Chondrocyte (in vitro differentiated cells): ENCODE results near the gene RSPH1. TPM values are rescaled to one million over a fixed set of nuclear protein-coding genes. Genes with fewer than 3 reads are reported as not detected.

ENCODE experiments used
- DNase-seq: peaks from one replicate; pipeline ENCODE4 v3.0.0; 2021; ENCODE audit warnings: mixed read lengths, low spot score
- H3K27ac Mint-ChIP-seq: one replicate; pipeline ENCODE4 v1.8.0; 2021; ENCODE audit warnings: mild to moderate bottlenecking, moderate library complexity, mixed read lengths; ENCODE audit not compliant: unreplicated experiment
- H3K27me3 Mint-ChIP-seq: 2 replicates; pipeline ENCODE4 v1.8.0; 2021; ENCODE audit warnings: low read depth, mixed read lengths
- H3K36me3 Mint-ChIP-seq: 2 replicates; pipeline ENCODE4 v1.8.0; 2021; ENCODE audit warnings: low read depth, mixed read lengths
- H3K4me1 Mint-ChIP-seq: 2 replicates; pipeline ENCODE4 v1.8.0; 2021; ENCODE audit warnings: low read depth, mild to moderate bottlenecking, mixed read lengths
- H3K4me3 Mint-ChIP-seq: one replicate; pipeline ENCODE4 v1.8.0; 2021; ENCODE audit warnings: mild to moderate bottlenecking, moderate library complexity, mixed read lengths; ENCODE audit not compliant: unreplicated experiment
- H3K9me3 Mint-ChIP-seq: 2 replicates; pipeline ENCODE4 v1.8.0; 2021; ENCODE audit warnings: low read depth, mixed read lengths
- total RNA-seq: library from RNA; stranded (reverse); gene quantifications from 3 replicates; pipeline ENCODE4 v1.2.1, GENCODE V29; 2021
- TF ChIP-seq, protein P1 (sequence below): fragments of 200-600 bp; sonication (generic); IDR thresholded peaks from 2 replicates; pipeline ENCODE4 v1.5.0; 2021; ENCODE audit warnings: antibody characterized with exemption, mild to moderate bottlenecking, moderate library complexity

RSPH1 gene
- total RNA-seq, 1 donor from 2014 or later, result 0.15 TPM

DNA sequence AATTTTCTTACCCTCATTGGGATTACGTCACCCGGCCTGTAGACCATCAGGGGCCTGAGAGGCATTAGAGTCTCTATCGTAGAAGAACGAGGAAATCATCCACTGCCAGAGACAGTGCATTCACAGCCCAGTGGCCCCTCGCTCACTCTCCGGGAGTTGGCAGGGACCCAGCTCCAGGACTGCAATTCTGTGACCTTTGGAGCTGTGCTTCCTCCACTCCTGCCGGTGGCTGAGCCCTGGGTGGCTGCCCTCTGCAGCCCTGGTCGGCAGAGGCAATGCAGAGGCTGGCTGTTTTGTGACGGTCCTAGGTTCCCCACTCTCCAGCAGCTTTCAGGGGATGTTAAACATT, 30.3 kb upstream of the RSPH1 start:
- Mint-ChIP-seq H3K4me1 (peaks cover 20% of the 10 kb centered on the region), H3K27ac (no peak overlapping the region), H3K9me3 (no peaks in the 10 kb centered on the region), H3K4me3 (no peak overlapping the region), H3K36me3 (peaks cover 8% of the 10 kb centered on the region), H3K27me3 (no peaks in the 10 kb centered on the region)
- DNase-seq, result no peak
- TF ChIP-seq, protein P1, sequence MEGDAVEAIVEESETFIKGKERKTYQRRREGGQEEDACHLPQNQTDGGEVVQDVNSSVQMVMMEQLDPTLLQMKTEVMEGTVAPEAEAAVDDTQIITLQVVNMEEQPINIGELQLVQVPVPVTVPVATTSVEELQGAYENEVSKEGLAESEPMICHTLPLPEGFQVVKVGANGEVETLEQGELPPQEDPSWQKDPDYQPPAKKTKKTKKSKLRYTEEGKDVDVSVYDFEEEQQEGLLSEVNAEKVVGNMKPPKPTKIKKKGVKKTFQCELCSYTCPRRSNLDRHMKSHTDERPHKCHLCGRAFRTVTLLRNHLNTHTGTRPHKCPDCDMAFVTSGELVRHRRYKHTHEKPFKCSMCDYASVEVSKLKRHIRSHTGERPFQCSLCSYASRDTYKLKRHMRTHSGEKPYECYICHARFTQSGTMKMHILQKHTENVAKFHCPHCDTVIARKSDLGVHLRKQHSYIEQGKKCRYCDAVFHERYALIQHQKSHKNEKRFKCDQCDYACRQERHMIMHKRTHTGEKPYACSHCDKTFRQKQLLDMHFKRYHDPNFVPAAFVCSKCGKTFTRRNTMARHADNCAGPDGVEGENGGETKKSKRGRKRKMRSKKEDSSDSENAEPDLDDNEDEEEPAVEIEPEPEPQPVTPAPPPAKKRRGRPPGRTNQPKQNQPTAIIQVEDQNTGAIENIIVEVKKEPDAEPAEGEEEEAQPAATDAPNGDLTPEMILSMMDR, result no peak

DNA sequence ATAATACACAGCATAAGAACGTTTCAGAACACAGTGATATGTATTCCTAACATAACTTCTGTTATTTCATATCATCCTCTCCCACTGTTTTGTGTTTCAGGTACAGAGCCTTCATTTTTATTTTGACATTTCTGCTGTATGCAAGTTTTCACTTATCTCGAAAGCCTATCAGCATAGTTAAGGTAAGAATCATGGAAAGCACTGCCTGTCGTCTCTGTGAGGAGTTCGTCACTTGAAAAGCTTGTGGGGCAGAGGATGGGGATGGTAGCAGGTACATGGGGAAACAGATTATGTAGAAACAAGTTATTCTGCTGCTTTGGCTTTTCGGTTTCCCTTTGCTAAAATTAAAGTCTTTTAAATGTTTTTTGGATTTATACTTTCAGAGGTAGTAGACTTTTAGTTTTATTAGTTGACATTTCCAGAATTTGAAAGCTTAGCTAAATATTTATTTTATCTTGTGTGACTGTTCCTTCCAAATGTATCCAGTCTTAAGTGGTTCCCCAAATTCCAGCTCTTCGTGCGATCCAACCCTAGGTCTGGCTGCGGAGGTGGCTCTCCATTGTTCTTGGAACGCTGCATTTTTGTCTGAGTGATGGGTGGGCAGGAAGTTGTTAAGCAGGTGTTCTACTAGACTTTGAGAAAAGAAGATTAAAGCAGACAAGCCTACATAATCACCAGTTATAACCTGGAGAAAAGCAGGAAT, 29.8 kb upstream of the RSPH1 start:
- Mint-ChIP-seq H3K9me3 (no peaks in the 10 kb centered on the region), H3K27ac (no peak overlapping the region), H3K36me3 (peaks cover 8% of the 10 kb centered on the region), H3K27me3 (no peaks in the 10 kb centered on the region), H3K4me3 (no peak overlapping the region), H3K4me1 (peaks cover 20% of the 10 kb centered on the region)
- TF ChIP-seq, protein P1, result no peak
- DNase-seq, result no peak

DNA sequence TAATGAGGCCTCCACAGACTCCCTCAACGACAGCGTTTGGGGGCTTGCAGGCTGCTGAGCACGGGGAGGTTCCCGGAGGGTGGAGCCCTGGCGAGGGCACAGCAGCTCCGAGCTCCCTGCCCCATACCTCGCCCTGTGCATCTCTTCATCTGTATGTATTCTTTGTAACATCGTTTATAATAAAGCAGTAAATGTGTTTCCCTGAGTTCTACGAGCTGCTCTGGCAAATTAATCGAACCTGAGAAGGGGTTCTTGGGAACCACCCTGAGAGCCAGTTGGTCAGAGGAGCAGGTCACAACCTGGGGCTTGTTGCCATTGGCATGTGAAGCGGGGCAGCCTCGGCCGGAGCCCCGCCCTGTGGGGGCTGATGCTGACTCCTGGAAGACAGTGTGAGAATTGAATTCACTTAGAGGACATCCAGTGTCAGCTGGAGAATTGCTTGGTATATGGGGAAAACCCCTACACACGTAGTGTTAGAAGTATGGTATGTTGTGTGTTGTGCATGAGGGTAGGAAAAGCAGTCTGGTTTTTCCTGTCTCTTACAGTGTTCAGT, 29.1 kb upstream of the RSPH1 start:
- Mint-ChIP-seq H3K4me1 (peaks cover 20% of the 10 kb centered on the region), H3K4me3 (peak overlapping the region; percentile 18), H3K27ac (peak overlapping the region; percentile 69), H3K9me3 (no peaks in the 10 kb centered on the region), H3K27me3 (no peaks in the 10 kb centered on the region), H3K36me3 (peaks cover 10% of the 10 kb centered on the region)
- TF ChIP-seq, protein P1, result no peak
- DNase-seq, result no peak

DNA sequence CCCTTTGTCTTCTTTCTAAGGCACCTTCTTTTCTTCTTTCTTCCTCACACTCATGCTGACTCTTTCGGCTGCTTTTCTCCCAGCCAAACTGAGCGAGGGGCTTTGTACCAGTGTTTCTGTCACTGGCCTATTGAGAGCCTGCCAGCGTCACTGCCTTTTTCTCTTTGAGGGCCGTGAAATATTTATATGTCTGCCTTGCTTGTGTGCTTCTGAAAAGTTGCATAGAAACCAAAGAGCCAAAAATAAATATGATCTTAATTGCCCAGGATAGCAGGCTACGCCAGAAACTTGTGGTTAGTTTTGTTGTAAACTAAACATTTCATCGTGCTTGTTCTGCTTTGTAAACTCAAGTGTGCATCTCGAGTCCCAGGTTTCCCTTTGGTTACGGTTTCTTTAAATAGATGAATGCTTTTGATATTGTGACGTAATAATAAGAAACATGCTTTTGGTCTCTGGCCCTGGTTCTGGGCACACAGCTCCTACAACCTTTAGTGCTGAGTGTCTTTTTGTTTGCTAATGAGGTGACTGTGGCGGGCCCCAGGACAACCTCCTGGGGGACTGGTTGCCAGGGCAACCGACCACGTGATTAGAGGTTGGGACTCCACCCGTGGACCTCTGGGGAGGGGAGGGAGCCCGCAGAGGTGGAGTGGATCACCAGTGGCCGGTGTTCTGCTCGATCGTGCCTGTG, 28.5 kb upstream of the RSPH1 start:
- TF ChIP-seq, protein P1, result no peak
- peaks cover 13% of the 10 kb centered on the region for H3K36me3 Mint-ChIP-seq
- H3K4me3 Mint-ChIP-seq, result no peak overlapping the region
- no peaks in the 10 kb centered on the region for H3K27me3 Mint-ChIP-seq
- H3K9me3 Mint-ChIP-seq, result no peaks in the 10 kb centered on the region
- H3K27ac Mint-ChIP-seq, result peak overlapping the region; percentile 77
- no peak for DNase-seq
- peaks cover 20% of the 10 kb centered on the region for H3K4me1 Mint-ChIP-seq

DNA sequence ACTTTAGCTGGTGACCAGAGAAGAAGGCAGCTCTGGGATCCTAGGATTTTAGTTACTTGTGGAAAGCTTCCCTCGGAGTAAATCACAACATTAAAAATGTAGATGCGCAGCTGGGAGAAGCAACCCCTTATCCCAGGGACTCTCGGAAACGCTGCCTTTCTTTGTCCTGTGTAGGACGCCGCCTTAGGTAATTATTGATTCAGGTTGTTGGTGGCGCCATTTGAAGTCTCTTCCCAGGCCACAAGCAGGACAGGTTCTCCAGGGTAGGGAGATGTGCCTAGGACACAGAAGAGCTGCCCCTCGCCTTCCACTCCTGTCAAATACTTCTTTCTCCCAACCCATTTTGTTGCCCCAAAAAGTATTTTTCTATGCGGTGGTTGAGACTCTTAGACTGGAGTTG, 27.9 kb upstream of the RSPH1 start:
- TF ChIP-seq, protein P1, result no peak
- Mint-ChIP-seq H3K9me3 (no peaks in the 10 kb centered on the region), H3K4me1 (peaks cover 22% of the 10 kb centered on the region), H3K27me3 (no peaks in the 10 kb centered on the region), H3K36me3 (peaks cover 16% of the 10 kb centered on the region), H3K4me3 (no peak overlapping the region), H3K27ac (no peak overlapping the region)
- DNase-seq, result no peak
